HepG2 (cell line): ENCODE results near the gene TNRC18. TPM values are rescaled to one million over a fixed set of nuclear protein-coding genes. Genes with fewer than 3 reads are reported as not detected.
"Not testable (repeated sequence)": the region's sequence is repeated elsewhere in the genome, so short reads cannot be mapped to it uniquely, and the experiment has no call there.

ENCODE experiments used
- ATAC-seq: fragments of 200-7000 bp; cut with Tn5 transposase; 3 replicates; pipeline ENCODE4 v1.9.1; 2020; ENCODE audit warnings: mild to moderate bottlenecking, moderate library complexity
- BruUV-seq: library from RNA; stranded (reverse); fragments of 400-500 nt; replicated peaks from 2 replicates; lab custom pipeline; 2021; lab: Mats Ljungman, UMichigan
- CTCF ChIA-PET: fragments of 300-600 bp; formaldehyde crosslinking; extraction: SDS; loops from one replicate; lab custom pipeline; 2021; ENCODE audit warnings: low total read pairs, inconsistent platforms, low intra/inter-chr PET ratio; lab: Yijun Ruan, JAX
- POLR2A ChIA-PET: fragments of 350-600 bp; sonication (Branson Sonifier 250); formaldehyde crosslinking; loops from one replicate; lab custom pipeline; 2020; ENCODE audit warnings: antibody characterized with exemption, inconsistent platforms; lab: Yijun Ruan, JAX
- DNase-seq: peaks from one replicate; pipeline ENCODE4 v3.0.0-alpha.2; 2015; ENCODE audit warnings: low spot score
- FAIRE-seq: peaks from 3 replicates; lab custom pipeline; 2011; peaks lifted over from hg19 to GRCh38; lab: Jason Lieb, UNC
- H2AFZ ChIP-seq: one replicate; pipeline ENCODE4 v1.6.1; 2011; ENCODE audit warnings: low read length, inconsistent platforms
- H3K27ac ChIP-seq: fragments of 300-600 bp; 3 replicates; pipeline ENCODE4 v1.8.0; 2011; ENCODE audit warnings: mixed run types, mild to moderate bottlenecking, mixed read lengths, low read length, inconsistent platforms; ENCODE audit not compliant: insufficient read depth; ENCODE audit errors: extremely low read length
- H3K27me3 ChIP-seq, 2 experiments: fragments of 200-600 bp in 1 of 2; 2 replicates in 1 of 2; 3 replicates in 1 of 2; pipeline versions ENCODE4 v1.6.0 to v1.8.0; 2011; ENCODE audit warnings: low read length in 2 of 2, mild to moderate bottlenecking in 2 of 2, moderate library complexity in 2 of 2, inconsistent platforms in 1 of 2; ENCODE audit not compliant: insufficient read depth in 2 of 2, control insufficient read depth in 1 of 2
- H3K36me3 ChIP-seq, 2 experiments: fragments of 200-600 bp in 1 of 2; replicated peaks in 1 of 2; 2 replicates in 1 of 2; 3 replicates in 1 of 2; pipeline versions ENCODE4 v1.5.1 to v1.8.0; 2011; ENCODE audit warnings: low read length in 2 of 2, inconsistent platforms in 1 of 2; ENCODE audit not compliant: insufficient read depth in 2 of 2, control insufficient read depth in 1 of 2
- H3K4me1 ChIP-seq: 2 replicates; pipeline ENCODE4 v1.5.1; 2012; ENCODE audit warnings: low read length, inconsistent platforms; ENCODE audit not compliant: insufficient read depth
- H3K4me2 ChIP-seq: 2 replicates; pipeline ENCODE4 v1.6.0; 2011; ENCODE audit warnings: low read depth, low read length, inconsistent platforms
- H3K4me3 ChIP-seq, 3 experiments: fragments of 200-600 bp in 1 of 3; sonication (generic), shearing (Covaris generic) in 1 of 3; replicated peaks in 1 of 3; 2 replicates each; pipeline ENCODE4 v1.5.1; 2011 to 2016; ENCODE audit warnings: low read length in 3 of 3, inconsistent platforms in 2 of 3, low read depth in 2 of 3, mild to moderate bottlenecking in 2 of 3, control low read depth in 1 of 3, mixed read lengths in 1 of 3; ENCODE audit not compliant: insufficient read depth in 1 of 3
- H3K79me2 ChIP-seq: one replicate; pipeline ENCODE4 v1.6.1; 2011; ENCODE audit warnings: low read length, inconsistent platforms; ENCODE audit not compliant: insufficient read depth
- H3K9ac ChIP-seq: 2 replicates; pipeline ENCODE4 v1.6.0; 2011; ENCODE audit warnings: mild to moderate bottlenecking, low read depth, low read length, inconsistent platforms; ENCODE audit not compliant: insufficient read depth
- H3K9me3 ChIP-seq: 2 replicates; pipeline ENCODE4 v1.5.1; 2012; ENCODE audit warnings: mild to moderate bottlenecking, low read length
- H4K20me1 ChIP-seq: 2 replicates; pipeline ENCODE4 v1.6.0; 2011; ENCODE audit warnings: inconsistent platforms, mild to moderate bottlenecking, low read length, moderate library complexity; ENCODE audit not compliant: insufficient read depth
- AGO1 ChIP-seq: fragments of 200-400 bp; formaldehyde crosslinking; IDR thresholded peaks from 2 replicates; pipeline ENCODE4 v1.6.1; 2017; ENCODE audit warnings: mild to moderate bottlenecking, low read depth, low read length, moderate library complexity; ENCODE audit not compliant: poor library complexity, severe bottlenecking
- AGO2 ChIP-seq: fragments of 200-400 bp; formaldehyde crosslinking; optimal IDR thresholded peaks from 2 replicates; pipeline ENCODE3; 2017; ENCODE audit warnings: mild to moderate bottlenecking, low read depth, low read length, moderate library complexity
- ZNF770 ChIP-seq: sonication (generic); formaldehyde crosslinking; IDR thresholded peaks from 2 replicates; pipeline ENCODE4 v1.5.0; 2020; ENCODE audit warnings: mild to moderate bottlenecking, missing genetic modification reagents
- WGBS: methylation state at CpG from one replicate; pipeline ENCODE4 v1.1.6; 2017; ENCODE audit warnings: low lambda C conversion rate; 5-methylcytosine and 5-hydroxymethylcytosine counted together
- in situ Hi-C: cut with HindIII; loops from 2 replicates; pipeline ENCODE4 v1.10.0; 2017; ENCODE audit warnings: low pct_unique_long_range_greater_than_20kb; ENCODE audit not compliant: extremely low pct_ligation_motif_present
- intact Hi-C: fragments of 100-400 bp; cut with micrococcal nuclease; formaldehyde crosslinking; loops from one replicate; pipeline ENCODE4 v1.10.0; 2022; ENCODE audit not compliant: unreplicated experiment
- polyA plus RNA-seq, 8 experiments: library from polyadenylated mRNA; depleted of rRNA in 3 of 8; stranded (reverse) in 7 of 8; unstranded in 1 of 8; fragments of >200 nt; fragmentation: Illumina TruSeq in 4 of 8; extraction: Trizol in 4 of 8; gene quantifications; 2 replicates each; pipeline versions ENCODE4 v1.2.1 to v1.2.3, GENCODE V29; 2011 to 2016; ENCODE audit warnings: low read depth in 4 of 8, missing spikeins in 1 of 8, mixed read lengths in 1 of 8; ENCODE audit not compliant: insufficient read depth in 1 of 8
- total RNA-seq, 5 experiments: library from RNA; depleted of rRNA; stranded (reverse); fragments of >200 nt; fragmentation: Illumina TruSeq; extraction: Trizol; gene quantifications; 2 replicates each; pipeline ENCODE4 v1.2.3, GENCODE V29; 2016; ENCODE audit warnings: low read depth in 1 of 5

The TNRC18 gene
- total and polyA plus RNA-seq, 2 of the 13 experiments (the other 11 are each of a cell fraction or from before 2014, with no cell fraction given): 11.7 to 17.4 TPM

GRCh38 chr7:5305050-5305449 lies 118.6 kb downstream of the TNRC18 start:
- CTCF ChIA-PET, FAIRE-seq: not testable (repeated sequence)

More at GRCh38 chr7:5305050-5305449, 118.6 kb downstream of the TNRC18 start:
- TF ChIP-seq ZNF770 (CRISPR knock-in tag) (peak; percentile 6; the same call in 1 of the 2 replicates), AGO1 (peak; percentile 77), AGO2 (peak; percentile 55)
- H3K27me3 ChIP-seq, H3K9me3 ChIP-seq, H3K4me1 ChIP-seq, H3K4me3 ChIP-seq, ATAC-seq, BruUV-seq, H2AFZ ChIP-seq, DNase-seq, H3K9ac ChIP-seq, intact Hi-C loops, H4K20me1 ChIP-seq, H3K79me2 ChIP-seq, H3K4me2 ChIP-seq, H3K27ac ChIP-seq, POLR2A ChIA-PET, in situ Hi-C loops, H3K36me3 ChIP-seq: not testable (repeated sequence)
- WGBS: 95% methylated on average over 8 of the region's 9 CpGs
